HUDEP-2 (cell line): Measurements from ENCODE around the gene SP100.

Source experiments
- DNase-seq, 76 experiments: peaks; one replicate each; lab custom pipeline; 2025; ENCODE audit not compliant: unreplicated experiment in 76 of 76; lab: John Stamatoyannopoulos, UW

SP100 gene

GRCh38 chr2:230521386-230521785 is 105.4 kb downstream of the SP100 start:
- DNase-seq, result no peak

GRCh38 chr2:230525682-230526081 is 109.7 kb downstream of the SP100 start:
- no peak for DNase-seq

- no peak for DNase-seq
Observed at GRCh38 chr2:230537531-230537976, 121.6 kb downstream of the SP100 start.

- no peak for DNase-seq
Observed at GRCh38 chr2:230540332-230540731, 124.3 kb downstream of the SP100 start.

- DNase-seq, result no peak
Observed at GRCh38 chr2:230541934-230542380, 126.0 kb downstream of the SP100 start.

- no peak for DNase-seq
Observed at GRCh38 chr2:230542751-230543150, 126.8 kb downstream of the SP100 start.

- no peak for DNase-seq
Observed at GRCh38 chr2:230552181-230552580, 136.2 kb downstream of the SP100 start.

- no peak for DNase-seq
Observed at GRCh38 chr2:230557065-230557464, 141.1 kb downstream of the SP100 start.

GRCh38 chr2:230564805-230565779 is 149.1 kb downstream of the SP100 start:
- DNase-seq, result peak in 5 of 76 experiments; percentile 0 to 28 (median 15)

- DNase-seq, result no peak
Observed at GRCh38 chr2:230569298-230569697, 153.3 kb downstream of the SP100 start.

GRCh38 chr2:230570987-230571386 is 155.0 kb downstream of the SP100 start:
- DNase-seq, result peak in 1 of 76 experiments; percentile 1

- peak in 1 of 76 experiments; percentile 5 for DNase-seq
Observed at GRCh38 chr2:230575642-230576324, 159.8 kb downstream of the SP100 start.

GRCh38 chr2:230577114-230577513 is 161.1 kb downstream of the SP100 start:
- DNase-seq, result no peak

GRCh38 chr2:230578106-230578505 is 162.1 kb downstream of the SP100 start:
- DNase-seq, result no peak

- DNase-seq, result no peak
Observed at GRCh38 chr2:230582851-230583283, 166.9 kb downstream of the SP100 start.

GRCh38 chr2:230583581-230583980 is 167.6 kb downstream of the SP100 start:
- DNase-seq, result no peak

- no peak for DNase-seq
Observed at GRCh38 chr2:230586328-230586982, 170.5 kb downstream of the SP100 start.

- DNase-seq, result no peak
Observed at GRCh38 chr2:230589025-230589424, 173.0 kb downstream of the SP100 start.

GRCh38 chr2:230589497-230590015 is 173.6 kb downstream of the SP100 start:
- DNase-seq, result peak in 1 of 76 experiments; percentile 2

- no peak for DNase-seq
Observed at GRCh38 chr2:230590333-230590732, 174.3 kb downstream of the SP100 start.

GRCh38 chr2:230591850-230592249 is 175.8 kb downstream of the SP100 start:
- DNase-seq, result no peak
